T-cell (primary cell): ENCODE data around the gene DIPK1A. TPM values are rescaled to one million over a fixed set of nuclear protein-coding genes. Genes with fewer than 3 reads are reported as not detected.

Source experiments
- ATAC-seq, 4 experiments: fragments of 200-7000 bp in 3 of 4; fragments of 150-1000 bp in 1 of 4; cut with Tn5 transposase; replicated peaks in 1 of 4; 1 replicate in 3 of 4; 2 replicates in 1 of 4; pipeline ENCODE4 v1.10.0; 2021; ENCODE audit warnings: moderate library complexity in 3 of 4, mild to moderate bottlenecking in 2 of 4, moderate number of reproducible peaks in 1 of 4
- CTCF ChIA-PET, 2 donors: fragments of 300-600 bp; sonication (Branson Sonifier 250); formaldehyde crosslinking; loops; one replicate each; lab custom pipeline; 2022; ENCODE audit warnings: antibody characterized with exemption in 2 of 2; lab: Charles Lee
- POLR2A ChIA-PET, 2 donors: fragments of 300-600 bp; sonication (Branson Sonifier 250); formaldehyde crosslinking; loops; one replicate each; lab custom pipeline; 2022; ENCODE audit warnings: antibody characterized with exemption in 2 of 2; lab: Charles Lee
- DNase-seq, 35 experiments: peaks; one replicate each; pipeline versions ENCODE4 v3.0.0 to v3.0.0-alpha.2; 2013 to 2023
- H3K27ac ChIP-seq: one replicate; pipeline ENCODE4 v1.5.1; 2013; ENCODE audit warnings: low read length
- H3K27me3 ChIP-seq, 2 experiments: replicated peaks in 1 of 2; 1 replicate in 1 of 2; 2 replicates in 1 of 2; pipeline versions ENCODE4 v1.6.1 to v1.7.0; 2013; ENCODE audit warnings: low read length in 1 of 2, mixed read lengths in 1 of 2; ENCODE audit not compliant: control insufficient read depth in 2 of 2, insufficient read depth in 2 of 2; ENCODE audit errors: extremely low read depth in 1 of 2
- H3K36me3 ChIP-seq, 2 donors: 1 replicate in 1 of 2; 2 replicates in 1 of 2; pipeline versions ENCODE4 v1.6.1 to v1.7.0; 2013; ENCODE audit warnings: low read length in 1 of 2; ENCODE audit not compliant: control insufficient read depth in 2 of 2, insufficient read depth in 1 of 2; ENCODE audit errors: extremely low read depth in 1 of 2
- H3K4me1 ChIP-seq, 2 experiments: 1 replicate in 1 of 2; 2 replicates in 1 of 2; pipeline versions ENCODE4 v1.6.1 to v1.7.0; 2013; ENCODE audit warnings: low read length in 2 of 2, mixed read lengths in 1 of 2; ENCODE audit not compliant: insufficient read depth in 2 of 2, control insufficient read depth in 1 of 2; ENCODE audit errors: extremely low read depth in 1 of 2
- H3K4me3 ChIP-seq, 2 donors: 1 replicate in 1 of 2; 2 replicates in 1 of 2; pipeline versions ENCODE4 v1.5.1 to v1.7.0; 2013; ENCODE audit warnings: mild to moderate bottlenecking in 2 of 2, low read length in 1 of 2, moderate library complexity in 1 of 2; ENCODE audit not compliant: control insufficient read depth in 1 of 2; ENCODE audit errors: extremely low read depth in 1 of 2
- H3K9me3 ChIP-seq: 2 replicates; pipeline ENCODE4 v1.7.0; 2013
- H3K27ac Mint-ChIP-seq, 2 donors: one replicate each; pipeline ENCODE4 v1.8.0; 2020 to 2021; ENCODE audit warnings: mild to moderate bottlenecking in 2 of 2, mixed read lengths in 2 of 2
- H3K27me3 Mint-ChIP-seq, 2 donors: one replicate each; pipeline ENCODE4 v1.8.0; 2021 to 2022; ENCODE audit warnings: mixed read lengths in 2 of 2
- H3K36me3 Mint-ChIP-seq: one replicate; pipeline ENCODE4 v1.8.0; 2021; ENCODE audit warnings: mixed read lengths
- H3K4me1 Mint-ChIP-seq, 3 donors: one replicate each; pipeline ENCODE4 v1.8.0; 2020 to 2022; ENCODE audit warnings: mixed read lengths in 3 of 3, mild to moderate bottlenecking in 1 of 3
- H3K4me3 Mint-ChIP-seq, 3 donors: one replicate each; pipeline ENCODE4 v1.8.0; 2020 to 2022; ENCODE audit warnings: mild to moderate bottlenecking in 3 of 3, mixed read lengths in 3 of 3, moderate library complexity in 3 of 3
- H3K9me3 Mint-ChIP-seq, 3 donors: one replicate each; pipeline ENCODE4 v1.8.0; 2020 to 2022; ENCODE audit warnings: mixed read lengths in 3 of 3
- WGBS: methylation state at CpG from one replicate; pipeline ENCODE4 v1.1.5; 2013; ENCODE audit warnings: missing lambda C conversion rate; ENCODE audit not compliant: insufficient coverage; 5-methylcytosine and 5-hydroxymethylcytosine counted together
- total RNA-seq, 35 experiments: library from RNA in 6 of 35; stranded (reverse) in 6 of 35; fragments of 120-200 nt in 1 of 35; gene quantifications; one replicate each; pipeline versions ENCODE4 v1.2.1 to v1.2.4 and lab custom pipeline; 2013 to 2026

DIPK1A gene
- total RNA-seq, 5 donors from 2014 or later (not counting 1 experiment from before 2014, with no cell fraction given): 8.9 to 16.0 (median 14.4) TPM

- H3K27me3 Mint-ChIP-seq: peaks cover 3 to 11% of the 10 kb centered on the region in 2 donors
- CTCF ChIA-PET: interaction anchor here in 1 of 2 donors (0.7 to 1.3 kb wide), 3 partner anchors 9 to 34 kb away, joined by 3 to 4 read pairs (median 4); no protein-coding TSS in a partner anchor
- H3K4me1 Mint-ChIP-seq: peaks cover 6 to 10% (median 7%) of the 10 kb centered on the region in 3 donors
- POLR2A ChIA-PET: no interaction called here
- H3K4me3 ChIP-seq: no peak overlapping the region
- DNase-seq (no peak), ATAC-seq (no peak)
- no peaks in the 10 kb centered on the region for H3K9me3 ChIP-seq
- H3K4me1 ChIP-seq: no peaks in the 10 kb centered on the region
- no peak overlapping the region for H3K27ac ChIP-seq
- WGBS: 60% methylated on average over 1 of the region's 2 CpGs
- peaks cover 0 to 7% of the 10 kb centered on the region in 2 experiments for H3K27me3 ChIP-seq
- H3K36me3 ChIP-seq: no peaks in the 10 kb centered on the region
- no peak overlapping the region for H3K27ac Mint-ChIP-seq
- H3K4me3 Mint-ChIP-seq: no peak overlapping the region
- no peaks in the 10 kb centered on the region for H3K9me3 Mint-ChIP-seq
- no peaks in the 10 kb centered on the region for H3K36me3 Mint-ChIP-seq
These were observed 41.5 kb upstream of the DIPK1A start for GRCh38 chr1:93002781-93003180.

GRCh38 chr1:93001893-93002292, 40.6 kb upstream of the DIPK1A start:
- Mint-ChIP-seq H3K27me3 (peaks cover 3 to 9% of the 10 kb centered on the region in 2 donors), H3K36me3 (no peaks in the 10 kb centered on the region), H3K4me1 (peaks cover 6 to 10% (median 7%) of the 10 kb centered on the region in 3 donors), H3K4me3 (no peak overlapping the region), H3K27ac (no peak overlapping the region), H3K9me3 (no peaks in the 10 kb centered on the region)
- Histone ChIP-seq H3K9me3 (no peaks in the 10 kb centered on the region), H3K4me1 (no peaks in the 10 kb centered on the region), H3K27me3 (no peaks in the 10 kb centered on the region), H3K27ac (no peak overlapping the region), H3K36me3 (no peaks in the 10 kb centered on the region), H3K4me3 (no peak overlapping the region)
- ChIA-PET POLR2A (no interaction called here), CTCF (interaction anchor here in 1 of 2 donors (1.1 kb wide), 1 partner anchor 143 kb away, joined by 3 read pairs; no protein-coding TSS in a partner anchor)
- ATAC-seq: no peak
- DNase-seq: no peak

- Histone ChIP-seq H3K36me3 (no peaks in the 10 kb centered on the region), H3K27me3 (no peaks in the 10 kb centered on the region), H3K4me1 (no peaks in the 10 kb centered on the region), H3K4me3 (no peak overlapping the region), H3K9me3 (no peaks in the 10 kb centered on the region), H3K27ac (no peak overlapping the region)
- ATAC-seq: no peak
- Mint-ChIP-seq H3K27me3 (peaks cover 3 to 8% of the 10 kb centered on the region in 2 donors), H3K9me3 (no peaks in the 10 kb centered on the region), H3K4me1 (peaks cover 6 to 10% (median 7%) of the 10 kb centered on the region in 3 donors), H3K4me3 (no peak overlapping the region), H3K27ac (no peak overlapping the region), H3K36me3 (no peaks in the 10 kb centered on the region)
- DNase-seq: no peak
- POLR2A ChIA-PET: no interaction called here
- CTCF ChIA-PET: interaction anchor here in 1 of 2 donors (0.6 to 0.9 kb wide), 3 partner anchors 29 to 183 kb away, joined by 3 to 4 read pairs (median 3); no protein-coding TSS in a partner anchor
- 100% methylated on average over 1 of the region's 2 CpGs for WGBS
These were observed 39.5 kb upstream of the DIPK1A start for GRCh38 chr1:93000751-93001175.

- no peaks in the 10 kb centered on the region for H3K36me3 Mint-ChIP-seq
- H3K27ac Mint-ChIP-seq: no peak overlapping the region
- no peak overlapping the region for H3K27ac ChIP-seq
- no peak for ATAC-seq
- CTCF ChIA-PET: interaction anchor here in 1 of 2 donors (0.6 to 0.7 kb wide), 2 partner anchors 123 to 182 kb away, joined by 3 read pairs; no protein-coding TSS in a partner anchor
- H3K9me3 Mint-ChIP-seq: no peaks in the 10 kb centered on the region
- peaks cover 3 to 8% of the 10 kb centered on the region in 2 donors for H3K27me3 Mint-ChIP-seq
- no CpG with 5 or more reads among the region's 2 CpGs for WGBS
- H3K4me1 ChIP-seq: no peaks in the 10 kb centered on the region
- POLR2A ChIA-PET: no interaction called here
- H3K36me3 ChIP-seq: no peaks in the 10 kb centered on the region
- DNase-seq: no peak
- no peak overlapping the region for H3K4me3 Mint-ChIP-seq
- peaks cover 6 to 10% (median 7%) of the 10 kb centered on the region in 3 donors for H3K4me1 Mint-ChIP-seq
- H3K27me3 ChIP-seq: no peaks in the 10 kb centered on the region
- H3K9me3 ChIP-seq: no peaks in the 10 kb centered on the region
- H3K4me3 ChIP-seq: no peak overlapping the region
These were observed 39.0 kb upstream of the DIPK1A start for GRCh38 chr1:93000291-93000690.

- DNase-seq: no peak
These were observed 37.6 kb upstream of the DIPK1A start for GRCh38 chr1:92998821-92999220.

GRCh38 chr1:92995441-92996430, 34.5 kb upstream of the DIPK1A start:
- H3K4me3 Mint-ChIP-seq: no peak overlapping the region
- Histone ChIP-seq H3K4me1 (peaks cover 21% of the 10 kb centered on the region in 2 experiments), H3K4me3 (no peak overlapping the region), H3K27me3 (no peaks in the 10 kb centered on the region), H3K9me3 (no peaks in the 10 kb centered on the region), H3K27ac (no peak overlapping the region), H3K36me3 (no peaks in the 10 kb centered on the region)
- DNase-seq: no peak
- no peak for ATAC-seq
- no peaks in the 10 kb centered on the region for H3K27me3 Mint-ChIP-seq
- ChIA-PET CTCF (interaction anchor here (0.6 to 3.8 kb wide), 12 partner anchors 27 to 138 kb away, joined by 3 to 82 read pairs (median 8); no protein-coding TSS in a partner anchor), POLR2A (interaction anchor here in 1 of 2 donors (0.6 kb wide), 1 partner anchor 14 kb away, joined by 10 read pairs; no protein-coding TSS in a partner anchor)
- H3K9me3 Mint-ChIP-seq: no peaks in the 10 kb centered on the region
- no peaks in the 10 kb centered on the region for H3K36me3 Mint-ChIP-seq
- H3K4me1 Mint-ChIP-seq: peaks cover 30% of the 10 kb centered on the region in 3 donors
- no peak overlapping the region for H3K27ac Mint-ChIP-seq
- WGBS: 82% methylated on average over 5 of the region's 8 CpGs

More at GRCh38 chr1:92998821-92999220, 37.6 kb upstream of the DIPK1A start:
- no peaks in the 10 kb centered on the region for H3K9me3 Mint-ChIP-seq
- no peak overlapping the region for H3K4me3 Mint-ChIP-seq
- 82% methylated on average over 4 of the region's 5 CpGs for WGBS
- H3K27me3 Mint-ChIP-seq: no peaks in the 10 kb centered on the region
- Histone ChIP-seq H3K9me3 (no peaks in the 10 kb centered on the region), H3K4me1 (peaks cover 0 to 1% of the 10 kb centered on the region in 2 experiments), H3K4me3 (no peak overlapping the region), H3K36me3 (no peaks in the 10 kb centered on the region), H3K27ac (no peak overlapping the region), H3K27me3 (no peaks in the 10 kb centered on the region)
- peaks cover 3 to 5% (median 3%) of the 10 kb centered on the region in 3 donors for H3K4me1 Mint-ChIP-seq
- no peaks in the 10 kb centered on the region for H3K36me3 Mint-ChIP-seq
- POLR2A ChIA-PET: interaction anchor here in 1 of 2 donors (0.6 kb wide), 1 partner anchor 179 kb away, joined by 7 read pairs; no protein-coding TSS in a partner anchor
- no peak overlapping the region for H3K27ac Mint-ChIP-seq
- CTCF ChIA-PET: interaction anchor here (0.5 to 1.0 kb wide), 5 partner anchors 13 to 160 kb away, joined by 3 to 5 read pairs (median 3); partner anchors contain the start of gene DIPK1A (in 1 of the 2)
- no peak for ATAC-seq
